Loucy (cell line): Measurements from ENCODE around the gene MBNL3.

Experiments
- H2AFZ ChIP-seq: fragments of 200-600 bp; sonication (generic); 2 replicates; pipeline ENCODE4 v1.6.0; 2016; ENCODE audit warnings: antibody characterized with exemption, mild to moderate bottlenecking, low read length, moderate library complexity
- H3F3A ChIP-seq: fragments of 200-600 bp; 2 replicates; pipeline ENCODE4 v1.6.0; 2016; ENCODE audit warnings: antibody characterized with exemption, low read depth, mild to moderate bottlenecking
- H3K27me3 ChIP-seq: fragments of 200-600 bp; sonication (generic); 2 replicates; pipeline ENCODE4 v1.6.1; 2014; ENCODE audit warnings: low read length, mild to moderate bottlenecking; ENCODE audit not compliant: insufficient read depth, poor library complexity, severe bottlenecking
- H3K36me3 ChIP-seq: fragments of 200-600 bp; sonication (generic); 2 replicates; pipeline ENCODE4 v1.6.1; 2016; ENCODE audit warnings: low read length; ENCODE audit not compliant: insufficient read depth
- H3K4me1 ChIP-seq: fragments of 200-600 bp; sonication (generic); 2 replicates; pipeline ENCODE4 v1.5.1; 2014; ENCODE audit warnings: low read length, mild to moderate bottlenecking; ENCODE audit not compliant: insufficient read depth, poor library complexity, severe bottlenecking
- H3K4me2 ChIP-seq: fragments of 200-600 bp; sonication (generic); 2 replicates; pipeline ENCODE4 v1.6.0; 2014; ENCODE audit warnings: antibody characterized with exemption, low read length, low read depth, mild to moderate bottlenecking; ENCODE audit not compliant: poor library complexity, severe bottlenecking
- H3K4me3 ChIP-seq: fragments of 200-600 bp; sonication (generic); 2 replicates; pipeline ENCODE4 v1.5.1; 2014; ENCODE audit warnings: low read length, mild to moderate bottlenecking, mixed read lengths; ENCODE audit not compliant: poor library complexity, severe bottlenecking
- H3K79me2 ChIP-seq: fragments of 200-600 bp; sonication (generic); 2 replicates; pipeline ENCODE4 v1.6.1; 2014; ENCODE audit warnings: low read length; ENCODE audit not compliant: insufficient read depth
- H3K9ac ChIP-seq: fragments of 200-600 bp; sonication (generic); 2 replicates; pipeline ENCODE4 v1.6.0; 2014; ENCODE audit warnings: mild to moderate bottlenecking, low read depth, low read length, moderate library complexity; ENCODE audit not compliant: poor library complexity, severe bottlenecking
- H3K9me2 ChIP-seq: fragments of 200-600 bp; sonication (generic); replicated peaks from 2 replicates; pipeline ENCODE4 v1.6.1; 2016; ENCODE audit warnings: low read depth, low read length, mixed read lengths
- H3K9me3 ChIP-seq: fragments of 200-600 bp; sonication (generic); 2 replicates; pipeline ENCODE4 v1.6.1; 2014; ENCODE audit warnings: mild to moderate bottlenecking, antibody characterized with exemption, low read length, low read depth; ENCODE audit not compliant: insufficient read depth
- H4K20me1 ChIP-seq: fragments of 200-600 bp; sonication (generic); 2 replicates; pipeline ENCODE4 v1.6.0; 2014; ENCODE audit warnings: antibody characterized with exemption, low read length, mild to moderate bottlenecking; ENCODE audit not compliant: insufficient read depth, poor library complexity, severe bottlenecking
- EZH2phosphoT487 ChIP-seq: fragments of 200-600 bp; IDR thresholded peaks from 2 replicates; pipeline ENCODE4 v1.6.1; 2018; ENCODE audit warnings: antibody characterized with exemption, mild to moderate bottlenecking, moderate library complexity, borderline replicate concordance
- TF ChIP-seq, protein P1 (sequence below): fragments of 200-600 bp; sonication (generic); conservative IDR thresholded peaks from 2 replicates; pipeline ENCODE4 v1.5.1; 2014; ENCODE audit warnings: mild to moderate bottlenecking, antibody characterized with exemption, low read length

The MBNL3 gene

DNA sequence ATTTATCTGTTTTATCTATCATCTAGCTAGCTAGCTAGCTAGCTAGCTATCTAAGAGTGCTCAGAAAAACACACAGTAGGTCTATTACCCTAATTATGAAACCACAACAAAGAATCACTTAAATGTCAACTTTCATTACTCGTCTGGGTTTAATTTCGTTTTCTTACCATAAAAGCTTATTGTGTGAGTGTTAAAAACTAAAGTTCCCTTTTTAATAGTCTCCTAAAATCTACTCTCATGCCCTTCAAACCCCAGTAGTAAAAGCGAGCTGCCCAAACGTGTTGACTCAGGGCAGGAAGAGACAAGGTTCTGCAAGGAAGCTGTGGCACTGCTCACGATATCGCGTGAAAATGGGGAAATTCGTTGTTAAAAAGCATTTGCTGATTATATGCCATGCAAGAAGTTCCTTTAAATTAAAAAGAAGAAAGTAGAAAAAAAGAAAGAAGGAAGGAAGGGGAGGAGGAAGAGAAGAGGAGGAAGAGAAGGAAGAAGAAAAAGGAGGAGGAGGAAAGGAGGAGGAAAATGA is 595 bp downstream of the MBNL3 start:
- peak overlapping the region; percentile 75 for H3K4me2 ChIP-seq
- peak overlapping the region; percentile 84 for H3K4me3 ChIP-seq
- peak overlapping the region; percentile 58 for H2AFZ ChIP-seq
- H3F3A ChIP-seq = no peaks in the 10 kb centered on the region
- H3K36me3 ChIP-seq = no peaks in the 10 kb centered on the region
- TF ChIP-seq EZH2phosphoT487 = no peak
- TF ChIP-seq, protein P1, sequence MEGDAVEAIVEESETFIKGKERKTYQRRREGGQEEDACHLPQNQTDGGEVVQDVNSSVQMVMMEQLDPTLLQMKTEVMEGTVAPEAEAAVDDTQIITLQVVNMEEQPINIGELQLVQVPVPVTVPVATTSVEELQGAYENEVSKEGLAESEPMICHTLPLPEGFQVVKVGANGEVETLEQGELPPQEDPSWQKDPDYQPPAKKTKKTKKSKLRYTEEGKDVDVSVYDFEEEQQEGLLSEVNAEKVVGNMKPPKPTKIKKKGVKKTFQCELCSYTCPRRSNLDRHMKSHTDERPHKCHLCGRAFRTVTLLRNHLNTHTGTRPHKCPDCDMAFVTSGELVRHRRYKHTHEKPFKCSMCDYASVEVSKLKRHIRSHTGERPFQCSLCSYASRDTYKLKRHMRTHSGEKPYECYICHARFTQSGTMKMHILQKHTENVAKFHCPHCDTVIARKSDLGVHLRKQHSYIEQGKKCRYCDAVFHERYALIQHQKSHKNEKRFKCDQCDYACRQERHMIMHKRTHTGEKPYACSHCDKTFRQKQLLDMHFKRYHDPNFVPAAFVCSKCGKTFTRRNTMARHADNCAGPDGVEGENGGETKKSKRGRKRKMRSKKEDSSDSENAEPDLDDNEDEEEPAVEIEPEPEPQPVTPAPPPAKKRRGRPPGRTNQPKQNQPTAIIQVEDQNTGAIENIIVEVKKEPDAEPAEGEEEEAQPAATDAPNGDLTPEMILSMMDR = no peak
- H3K9me3 ChIP-seq = no peaks in the 10 kb centered on the region
- peak overlapping the region; percentile 96 for H3K9ac ChIP-seq
- peaks cover 51% of the 10 kb centered on the region for H3K79me2 ChIP-seq
- H3K4me1 ChIP-seq = peaks cover 44% of the 10 kb centered on the region
- H3K9me2 ChIP-seq = no peaks in the 10 kb centered on the region
- no peaks in the 10 kb centered on the region for H4K20me1 ChIP-seq
- H3K27me3 ChIP-seq = no peaks in the 10 kb centered on the region

DNA sequence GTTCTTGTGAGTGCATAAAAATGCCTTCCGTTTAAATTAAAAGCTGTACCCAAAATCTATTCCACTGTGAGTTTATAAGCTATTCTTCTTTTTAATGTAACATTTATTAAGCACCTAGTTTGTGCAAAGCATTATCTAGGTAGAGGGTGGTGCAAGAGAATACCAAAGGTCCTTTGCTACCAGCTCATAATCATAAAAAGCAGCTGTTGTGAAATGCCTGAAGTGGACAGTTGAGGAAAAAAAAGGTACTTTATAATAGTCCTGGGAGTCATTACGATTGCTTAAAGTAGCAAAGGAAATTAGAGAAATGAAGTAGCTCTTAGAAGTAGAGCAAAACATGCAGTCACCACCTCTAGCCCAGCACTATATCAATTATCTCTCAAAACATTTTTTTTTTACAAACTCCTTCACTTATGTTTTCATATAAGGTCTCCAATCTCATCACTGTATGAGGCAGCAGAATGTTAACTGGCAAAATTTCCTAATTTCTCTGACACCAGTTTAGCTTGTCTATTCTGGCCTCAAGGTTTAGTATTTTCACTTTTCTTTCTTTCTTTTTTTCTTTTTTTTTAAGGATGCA is 2.1 kb downstream of the MBNL3 start:
- Histone ChIP-seq H3K27me3 (no peaks in the 10 kb centered on the region), H3K4me1 (peaks cover 56% of the 10 kb centered on the region), H3K9ac (peak overlapping the region; percentile 96), H3K4me2 (peak overlapping the region; percentile 75), H3K9me3 (no peaks in the 10 kb centered on the region), H3K4me3 (peak overlapping the region; percentile 84), H3F3A (0 out of 2 replicates have a peak, but pooled peaks cover under 1% of the 10 kb centered on the region), H4K20me1 (no peaks in the 10 kb centered on the region), H3K79me2 (peaks cover 61% of the 10 kb centered on the region), H2AFZ (no peak overlapping the region), H3K36me3 (no peaks in the 10 kb centered on the region), H3K9me2 (no peaks in the 10 kb centered on the region)
- TF ChIP-seq EZH2phosphoT487 = no peak
- TF ChIP-seq, protein P1 = no peak

DNA sequence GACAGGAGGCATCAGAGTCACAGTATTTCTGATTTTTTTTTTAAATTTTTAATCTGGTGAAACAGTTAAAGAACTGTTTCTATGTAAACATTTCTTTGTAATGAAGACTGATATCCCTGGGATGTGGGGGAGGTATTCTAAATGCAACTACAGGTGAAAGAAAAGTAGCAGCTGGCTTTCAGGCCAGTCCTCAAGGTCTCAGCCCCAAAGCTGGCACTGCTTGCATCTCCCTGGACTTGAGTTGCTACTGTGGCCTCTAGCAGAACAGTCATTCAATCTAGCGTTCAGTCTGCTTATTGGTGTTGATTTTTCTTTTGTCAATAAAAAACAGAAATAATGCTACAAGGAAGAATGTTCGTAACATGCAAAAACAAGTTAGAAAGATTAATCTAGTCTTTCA is 4.9 kb downstream of the MBNL3 start:
- Histone ChIP-seq H4K20me1 (no peaks in the 10 kb centered on the region), H3K9me2 (no peaks in the 10 kb centered on the region), H3K27me3 (no peaks in the 10 kb centered on the region), H3K4me3 (no peak overlapping the region), H3K36me3 (no peaks in the 10 kb centered on the region), H3K4me1 (peaks cover 66% of the 10 kb centered on the region), H2AFZ (no peak overlapping the region), H3K79me2 (peaks cover 64% of the 10 kb centered on the region), H3K9me3 (no peaks in the 10 kb centered on the region), H3K9ac (no peak overlapping the region), H3K4me2 (peak overlapping the region; percentile 75), H3F3A (0 out of 2 replicates have a peak, but pooled peaks cover 13% of the 10 kb centered on the region)
- TF ChIP-seq, protein P1 = no peak
- no peak for TF ChIP-seq EZH2phosphoT487
